ENCODE measurements around the gene FOXL3.
"Not testable (repeated sequence)": the region's sequence is repeated elsewhere in the genome, so short reads cannot be mapped to it uniquely, and the experiment has no call there.

FOXL3 gene

DNA sequence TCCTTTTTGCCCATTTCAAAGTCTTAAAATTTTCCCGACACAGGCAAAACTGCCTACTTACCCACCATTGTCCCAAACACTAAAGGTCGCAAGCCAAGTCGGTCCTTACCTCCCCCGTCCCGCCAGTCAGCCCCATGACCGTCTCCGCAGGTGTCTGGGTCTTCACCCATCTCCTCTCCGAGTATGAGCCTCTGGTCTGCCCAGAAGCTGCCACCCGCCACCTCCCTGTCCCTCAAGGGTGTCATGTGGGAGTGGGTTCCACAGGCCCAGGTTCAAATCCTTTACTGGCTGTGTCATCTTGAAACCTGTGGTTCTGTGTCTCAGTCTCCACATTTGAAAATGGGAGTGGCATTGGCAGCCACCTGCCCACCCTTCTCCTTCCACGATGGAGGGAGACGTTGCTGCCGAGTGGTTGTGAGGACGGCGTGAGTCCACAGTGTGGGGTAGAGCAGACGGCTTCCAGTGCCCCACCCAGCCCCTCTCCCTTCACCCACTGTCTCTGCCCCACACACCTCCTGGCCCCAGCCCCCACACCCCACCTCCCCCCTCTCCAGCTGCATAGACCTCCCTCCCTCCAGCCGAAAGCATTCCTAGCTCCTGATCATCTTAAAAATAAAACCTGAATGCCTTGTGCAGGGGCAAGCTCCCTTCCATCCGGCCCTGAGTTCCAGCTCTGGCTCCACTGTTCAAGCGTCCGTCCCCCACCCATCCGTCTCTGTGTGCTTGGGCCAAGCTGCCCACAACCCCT, 35.3 kb downstream of the FOXL3 start:
- DNase-seq: no peak

- DNase-seq: no peak
Measured at GRCh38 chr7:325811-326210, 35.8 kb downstream of the FOXL3 start.

DNA sequence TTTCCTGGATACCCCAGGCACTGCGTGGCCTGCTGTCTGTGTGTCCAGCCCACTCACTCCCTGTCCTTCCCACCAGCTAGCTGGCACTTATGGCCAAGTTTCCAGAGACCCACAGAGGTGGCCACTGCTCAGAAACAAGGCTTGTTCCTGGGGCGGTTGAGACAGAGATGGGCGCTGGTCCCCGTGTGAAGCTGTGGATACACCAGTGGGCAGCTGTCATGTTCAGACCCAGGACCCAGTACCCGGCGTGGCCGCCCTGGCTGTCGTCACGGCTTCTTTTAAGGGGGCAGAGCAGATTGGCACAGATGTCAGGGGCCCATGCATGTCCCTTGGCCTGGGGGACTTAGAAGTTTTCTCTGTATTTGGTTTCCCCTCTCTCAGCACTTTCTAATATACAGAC, 36.3 kb downstream of the FOXL3 start:
- no peak for DNase-seq

DNA sequence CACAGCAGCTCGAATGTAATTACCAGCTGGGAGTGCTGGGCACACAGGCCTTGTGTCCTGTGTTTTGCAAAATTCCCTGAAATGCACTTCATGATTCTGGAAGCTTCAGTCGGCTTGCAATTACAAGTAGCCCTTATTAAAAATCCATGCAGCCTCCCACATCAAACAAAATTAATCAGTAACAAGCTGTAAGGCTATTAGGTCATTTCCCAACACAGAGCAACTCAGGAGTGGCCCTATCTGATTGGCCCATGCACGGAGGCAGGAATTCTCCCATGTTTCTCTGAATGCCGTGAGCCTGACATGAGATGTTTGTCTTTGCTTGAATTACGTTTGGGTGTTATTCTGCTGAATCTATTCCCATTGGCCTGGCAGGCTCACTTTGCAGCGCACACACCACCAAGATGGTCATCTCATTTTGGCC, 36.9 kb downstream of the FOXL3 start:
- DNase-seq: no peak

DNA sequence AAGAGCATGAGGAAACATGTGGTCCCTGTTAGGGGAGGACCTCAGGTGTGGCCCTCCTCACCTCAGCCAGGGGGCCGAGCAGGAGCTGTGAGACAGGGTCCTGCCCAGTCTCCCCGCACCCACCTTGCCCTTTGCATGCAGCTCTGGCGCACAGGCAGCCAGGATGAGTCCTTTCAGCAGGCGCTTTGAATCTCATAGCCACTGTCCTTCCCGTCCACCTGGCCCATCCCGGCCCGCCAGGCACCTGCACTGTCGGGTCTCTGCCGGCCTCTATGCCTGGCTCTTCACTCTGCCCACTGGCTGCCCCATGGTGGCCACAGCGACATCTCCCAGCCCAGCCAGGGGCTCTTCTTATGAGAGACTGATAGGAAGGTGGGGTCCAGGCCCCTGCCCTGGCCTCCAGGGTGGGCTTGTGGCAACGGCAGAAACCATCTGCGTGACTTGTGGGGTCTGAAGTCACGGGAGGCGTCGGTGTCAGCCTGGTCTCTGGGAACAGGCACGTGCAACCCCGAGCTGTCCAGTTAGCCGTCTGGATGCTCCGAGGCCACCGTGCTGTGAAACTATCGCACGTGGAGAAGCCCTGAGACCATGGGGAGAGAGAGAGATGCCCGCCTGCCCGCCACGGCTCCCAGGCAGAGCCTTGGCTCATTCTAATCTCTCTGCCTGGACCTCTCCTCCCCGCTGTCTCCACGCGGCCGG, 37.4 kb downstream of the FOXL3 start:
- peak; percentile 63 for DNase-seq

DNA sequence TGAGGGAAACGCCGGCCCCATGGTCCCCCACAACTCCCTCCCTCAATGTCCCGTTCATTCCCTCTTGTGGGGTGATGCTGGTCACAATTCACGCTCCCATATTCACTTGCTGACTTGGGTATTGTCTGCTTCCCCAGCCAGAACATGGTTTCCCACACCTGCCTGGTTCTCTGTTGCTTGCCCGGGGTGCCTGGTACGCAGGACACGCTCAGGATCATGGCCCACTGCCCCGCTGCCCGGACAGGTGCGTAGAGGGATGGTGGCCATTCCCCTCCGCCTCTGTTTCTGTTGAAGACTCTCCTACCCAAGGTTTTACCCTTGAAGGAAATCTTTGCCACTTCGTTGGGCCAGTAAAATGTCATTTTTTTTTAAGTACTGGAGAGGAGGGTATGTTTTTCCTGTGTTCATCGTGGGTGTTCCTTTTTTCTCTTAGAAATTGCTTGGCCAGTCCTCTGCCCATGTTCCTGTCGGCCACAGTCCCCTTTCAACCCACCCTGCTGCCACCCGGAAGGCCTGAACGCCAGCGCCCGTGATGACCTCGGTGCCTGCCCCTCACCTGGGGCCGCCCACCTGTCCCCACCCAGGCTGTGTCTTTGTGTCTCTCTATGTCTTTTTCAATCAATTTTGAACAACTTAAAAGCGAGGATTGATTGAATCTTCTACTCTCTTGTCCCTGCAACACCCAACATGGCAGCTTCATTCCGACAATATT, 38.2 kb downstream of the FOXL3 start:
- DNase-seq: no peak

DNA sequence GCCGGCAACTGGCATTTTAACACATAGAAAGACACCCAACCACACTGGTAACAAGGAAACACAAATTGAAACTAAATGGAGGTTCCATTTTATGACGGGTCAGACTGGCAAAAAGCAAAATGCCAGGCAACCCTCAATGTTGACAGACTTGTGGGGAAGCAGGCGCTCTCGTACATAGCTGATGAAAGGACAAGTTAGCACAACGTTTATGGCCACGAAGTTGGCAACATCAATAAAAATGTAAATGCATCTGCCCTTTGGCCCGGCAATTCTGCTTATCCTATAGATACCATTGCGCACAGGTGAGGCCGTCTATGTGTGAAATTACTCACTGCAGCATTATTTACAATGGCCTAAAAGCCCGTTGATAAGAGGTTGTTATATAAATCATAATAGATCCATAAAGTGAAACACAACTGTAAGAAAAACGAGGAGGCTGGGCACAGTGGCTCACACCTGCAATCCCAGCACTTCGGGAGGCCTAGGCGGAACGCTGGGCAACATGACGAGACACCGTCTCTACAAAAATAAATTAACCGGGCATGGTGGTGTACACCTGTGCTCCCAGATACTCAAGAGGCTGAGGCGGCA, 39.8 kb downstream of the FOXL3 start:
- DNase-seq: no peak

GRCh38 chr7:330511-331230, 40.7 kb downstream of the FOXL3 start:
- DNase-seq: no peak

- no peak for DNase-seq
Measured at GRCh38 chr7:332020-332517, 42.1 kb downstream of the FOXL3 start.

DNA sequence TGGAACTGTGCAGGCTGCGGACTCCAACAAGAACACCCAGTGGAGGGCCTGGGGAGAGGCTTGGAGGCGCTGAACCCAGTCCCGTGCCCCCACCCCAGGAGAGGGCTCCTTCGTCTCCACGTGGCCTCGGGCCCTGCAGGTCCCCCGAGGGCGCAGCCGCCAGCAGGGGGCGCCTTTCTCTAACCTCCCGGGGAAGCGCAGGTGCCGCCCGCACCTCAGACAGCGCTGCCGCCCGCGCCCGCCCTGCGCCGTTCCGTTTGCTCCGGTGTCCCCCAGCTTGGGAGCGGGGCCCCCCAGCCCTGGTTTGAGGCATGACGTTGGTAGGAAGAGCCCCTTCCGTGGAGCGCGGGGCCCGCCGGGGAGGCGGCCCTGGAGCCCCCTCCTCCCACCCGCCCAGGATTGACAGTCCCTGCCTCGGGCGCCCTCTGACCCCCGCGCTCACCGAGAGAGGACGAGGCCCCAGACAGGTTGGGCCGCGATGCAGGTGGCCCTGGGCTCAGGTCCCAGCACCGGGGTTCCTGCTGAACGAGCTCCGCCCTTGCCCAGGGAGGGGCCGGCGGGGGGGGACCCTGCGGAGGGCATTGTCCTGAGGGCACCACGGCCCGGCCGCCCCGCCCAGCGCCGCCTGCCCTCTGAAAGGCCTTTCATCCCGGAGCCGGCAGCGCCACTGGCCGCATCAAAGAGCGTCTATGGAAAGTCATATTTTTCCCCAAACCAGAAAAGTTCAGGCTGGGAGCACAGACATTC, 42.8 kb downstream of the FOXL3 start:
- peak; percentile 84 for DNase-seq

- DNase-seq: no peak
Measured at GRCh38 chr7:333393-333764, 43.4 kb downstream of the FOXL3 start.

GRCh38 chr7:334618-335357, 44.8 kb downstream of the FOXL3 start:
- DNase-seq: no peak

- DNase-seq: no peak
Measured at GRCh38 chr7:335358-336148, 45.6 kb downstream of the FOXL3 start.

DNA sequence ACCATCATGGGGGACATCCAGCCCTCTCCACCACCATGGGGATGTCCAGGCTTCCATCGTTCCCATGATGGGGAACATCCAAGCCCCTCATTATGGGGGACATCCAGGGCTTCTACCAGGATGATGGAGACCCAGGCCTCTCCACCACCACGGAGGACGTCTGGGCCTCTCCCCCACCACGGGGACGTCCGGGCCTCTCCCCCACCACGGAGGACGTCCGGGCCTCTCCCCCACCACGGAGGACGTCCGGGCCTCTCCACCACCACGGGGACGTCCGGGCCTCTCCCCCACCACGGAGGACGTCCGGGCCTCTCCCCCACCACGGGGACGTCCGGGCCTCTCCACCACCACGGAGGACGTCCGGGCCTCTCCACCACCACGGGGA, 46.2 kb downstream of the FOXL3 start:
- DNase-seq: not testable (repeated sequence)

DNA sequence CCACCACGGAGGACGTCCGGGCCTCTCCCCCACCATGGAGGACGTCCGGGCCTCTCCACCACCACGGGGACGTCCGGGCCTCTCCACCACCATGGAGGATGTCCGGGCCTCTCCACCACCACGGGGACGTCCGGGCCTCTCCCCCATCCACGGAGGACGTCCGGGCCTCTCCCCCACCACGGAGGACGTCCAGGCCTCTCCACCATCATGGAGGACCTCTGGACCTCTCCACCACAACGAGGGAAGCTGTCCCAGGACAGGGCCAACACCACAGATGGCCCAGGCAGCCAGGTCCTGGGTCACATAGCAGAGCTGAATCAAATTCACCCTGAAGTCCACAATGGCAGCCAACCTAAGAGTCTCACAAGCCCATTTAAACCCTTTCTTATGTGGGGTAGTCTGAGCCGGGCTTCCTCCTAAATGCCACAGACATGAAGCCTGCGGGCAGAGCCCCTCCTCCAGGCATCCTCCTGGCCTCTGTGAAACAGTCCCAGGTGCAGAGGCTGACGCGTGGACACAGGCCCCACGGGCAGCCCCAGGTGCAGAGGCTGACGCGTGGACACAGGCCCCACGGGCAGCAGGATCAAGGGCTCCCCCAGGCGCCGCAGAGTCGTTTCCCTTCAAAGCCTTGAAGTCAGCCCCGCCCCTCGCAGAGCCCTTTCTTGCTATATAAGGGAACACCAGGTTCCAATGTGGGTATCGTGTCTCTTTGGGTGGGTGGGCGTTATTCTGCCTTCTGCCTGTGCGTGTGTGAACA, 47.0 kb downstream of the FOXL3 start:
- no peak for DNase-seq

GRCh38 chr7:337567-337951, 47.6 kb downstream of the FOXL3 start:
- no peak for DNase-seq

GRCh38 chr7:338295-339061, 48.5 kb downstream of the FOXL3 start:
- no peak for DNase-seq

GRCh38 chr7:339062-339342, 49.0 kb downstream of the FOXL3 start:
- no peak for DNase-seq

DNA sequence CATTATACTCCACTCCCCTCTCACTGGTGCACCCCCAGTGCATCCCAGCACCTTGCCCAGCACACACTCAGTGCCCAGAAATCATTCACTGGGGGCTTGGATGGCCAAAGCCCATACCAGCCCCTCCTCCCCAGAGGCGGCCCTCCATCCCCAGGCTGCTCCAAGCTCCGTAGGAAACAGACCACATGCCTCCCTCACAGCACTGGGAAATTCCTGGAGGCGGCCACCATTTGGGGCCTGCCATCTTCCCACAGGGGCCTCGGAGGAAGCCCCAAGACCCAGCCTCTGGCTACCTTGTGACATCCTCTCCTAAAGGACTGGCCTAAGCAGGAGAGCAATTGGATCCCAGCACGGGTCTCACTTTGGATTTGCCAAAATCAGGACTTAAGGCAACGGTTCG, 49.7 kb downstream of the FOXL3 start:
- no peak for DNase-seq
